Mesenteric fat pad (tissue), 1 donor: Measurements from ENCODE around the gene COX14. TPM values are rescaled to one million over a fixed set of nuclear protein-coding genes. Genes with fewer than 3 reads are reported as not detected.
"Not testable (repeated sequence)": the region's sequence is repeated elsewhere in the genome, so short reads cannot be mapped to it uniquely, and the experiment has no call there.

Experiments
- DNase-seq: peaks from one replicate; pipeline ENCODE4 v3.0.0-alpha.2; 2020; ENCODE audit warnings: low spot score
- long read RNA-seq: library from polyadenylated mRNA; unstranded; transcript quantifications from one replicate; pipeline ENCODE4 v2.0.0, GENCODE V29; 2020
- total RNA-seq: library from RNA; stranded (reverse); fragmentation: NEBNext Ultra II Directional; extraction: Animal tissue kit (Norgen Biotek cat#: 25700); gene quantifications from one replicate; pipeline ENCODE4 v1.2.1, GENCODE V29; 2021
- donor health status: DM: yes; HTN: yes; CAD: no.

Gene COX14
- total RNA-seq: 92.0 TPM
- long read RNA-seq, transcript COX14-203 (2 exons, 739 nt): major isoform, 13 of 17 reads
- long read RNA-seq, partial matches to known transcripts: 0 of 17 reads
- long read RNA-seq, other reads (novel, unspliced or antisense): 3 of 17 reads

- DNase-seq: peak; percentile 99
Observed at GRCh38 chr12:50111693-50112455, at the start of gene COX14. COX14 (plus strand) TSS chr12:50112236; CDS start chr12:50120044, 7,808 bp downstream.

GRCh38 chr12:50062728-50063460 lies 49.1 kb upstream of the COX14 start:
- DNase-seq: no peak

- no peak for DNase-seq
Observed at GRCh38 chr12:50065726-50066310, 46.2 kb upstream of the COX14 start.

- DNase-seq: no peak
Observed at GRCh38 chr12:50066402-50066801, 45.6 kb upstream of the COX14 start.

DNA sequence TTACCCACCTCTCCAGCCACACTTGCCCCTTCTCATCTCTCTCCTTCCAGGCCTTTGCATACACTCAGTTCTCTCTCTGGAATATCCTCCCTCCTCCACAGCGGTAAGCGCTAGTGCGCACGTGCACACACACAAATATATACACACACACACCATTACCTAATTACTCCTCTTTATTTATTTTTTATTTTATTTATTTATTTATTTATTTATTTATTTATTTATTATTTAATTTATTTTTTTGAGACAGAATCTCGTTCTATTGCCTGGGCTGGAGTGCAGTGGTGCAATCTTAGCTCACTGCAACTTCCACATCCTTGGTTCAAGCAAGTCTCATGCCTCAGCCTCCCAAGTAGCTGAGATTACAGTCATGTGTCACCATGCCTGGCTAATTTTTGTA lies 43.0 kb upstream of the COX14 start:
- no peak for DNase-seq

DNA sequence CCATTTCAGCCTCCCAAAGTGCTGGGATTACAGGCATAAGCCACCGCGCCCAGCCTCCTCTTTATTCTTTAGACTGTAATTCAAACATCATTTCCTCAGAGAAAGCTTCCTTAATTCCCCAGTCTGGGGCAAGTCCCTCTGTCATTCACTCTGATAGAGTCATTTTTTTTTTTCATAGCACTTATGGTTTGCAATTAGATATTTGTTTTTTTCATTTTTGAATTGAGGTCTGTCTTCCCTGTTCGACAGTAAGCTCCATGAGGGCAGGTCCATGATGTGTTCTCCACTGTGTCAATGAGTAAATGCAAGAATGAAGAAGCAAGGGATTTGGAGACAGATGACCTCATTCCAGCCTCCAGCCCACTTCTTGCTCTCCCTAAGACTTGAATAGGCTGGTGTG lies 42.5 kb upstream of the COX14 start:
- no peak for DNase-seq

DNA sequence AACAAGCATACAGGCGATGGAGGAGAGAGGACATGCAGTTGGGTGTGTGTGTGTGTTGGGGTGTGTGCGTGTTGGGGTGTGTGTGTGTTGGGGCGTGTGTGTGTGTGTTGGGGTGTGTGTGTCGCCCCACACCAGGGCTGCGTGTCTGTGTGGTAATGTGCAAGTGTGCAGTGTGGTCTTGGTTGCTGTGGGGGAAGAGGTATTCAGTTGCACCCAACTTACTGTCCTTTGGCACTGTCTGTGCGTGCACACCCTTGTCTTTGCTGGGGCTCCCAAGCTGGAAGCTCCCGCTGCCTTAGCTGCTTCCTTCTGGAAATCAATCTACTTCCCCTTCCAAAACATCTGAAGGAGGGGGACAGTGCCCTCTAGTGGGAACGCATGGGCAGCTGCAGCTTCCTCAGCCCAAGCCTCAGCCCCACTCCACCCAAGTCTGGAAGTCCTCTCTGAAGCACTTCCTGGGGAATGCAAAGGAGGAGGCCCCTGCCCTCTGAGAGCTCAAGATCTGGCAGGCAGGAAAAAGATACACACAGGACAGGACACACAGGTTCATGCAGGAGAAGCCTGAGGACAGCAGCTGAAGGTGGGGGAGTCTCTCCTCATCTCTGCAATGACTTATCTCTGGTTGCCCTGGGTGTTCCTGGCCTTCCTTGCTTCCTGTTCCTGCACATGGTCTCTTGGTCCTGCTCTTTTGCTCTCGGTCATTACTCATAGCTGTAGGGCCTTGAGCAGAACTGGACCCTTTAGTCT lies 41.5 kb upstream of the COX14 start:
- no peak for DNase-seq

DNA sequence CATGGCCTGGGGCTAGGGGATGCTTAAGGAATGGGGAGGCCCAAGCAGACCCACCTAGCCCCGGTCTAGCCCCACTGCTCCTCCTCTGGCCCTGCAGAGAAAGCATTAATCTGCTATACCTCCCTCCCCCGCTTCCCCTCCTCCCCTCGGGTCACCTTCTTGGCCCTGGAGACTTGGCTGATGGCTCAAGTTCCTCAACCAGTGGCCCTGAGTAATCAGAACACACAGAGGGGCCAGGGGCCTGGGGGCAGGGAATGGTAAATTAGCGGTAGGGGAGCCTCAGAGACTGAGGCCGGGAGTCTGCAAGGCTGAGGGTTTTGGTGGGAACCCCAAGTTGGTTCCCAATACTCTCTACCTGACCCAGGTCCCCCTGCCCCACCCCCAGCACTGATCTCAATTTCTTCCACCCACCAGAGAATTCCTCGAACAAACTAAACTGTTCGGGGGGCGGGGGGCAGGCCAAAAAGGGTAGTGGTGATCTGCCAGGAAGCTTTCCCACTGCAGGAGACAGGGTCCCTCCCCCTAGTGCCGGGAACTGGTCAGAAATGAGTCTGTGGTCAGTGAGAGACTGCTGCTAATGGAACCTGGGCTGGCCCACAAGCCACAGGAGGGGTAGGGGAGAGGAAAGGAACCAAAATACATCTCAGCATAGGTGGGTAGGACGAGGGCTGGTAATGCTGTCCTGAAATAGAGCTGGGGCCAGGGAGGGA lies 39.7 kb upstream of the COX14 start:
- no peak for DNase-seq

DNA sequence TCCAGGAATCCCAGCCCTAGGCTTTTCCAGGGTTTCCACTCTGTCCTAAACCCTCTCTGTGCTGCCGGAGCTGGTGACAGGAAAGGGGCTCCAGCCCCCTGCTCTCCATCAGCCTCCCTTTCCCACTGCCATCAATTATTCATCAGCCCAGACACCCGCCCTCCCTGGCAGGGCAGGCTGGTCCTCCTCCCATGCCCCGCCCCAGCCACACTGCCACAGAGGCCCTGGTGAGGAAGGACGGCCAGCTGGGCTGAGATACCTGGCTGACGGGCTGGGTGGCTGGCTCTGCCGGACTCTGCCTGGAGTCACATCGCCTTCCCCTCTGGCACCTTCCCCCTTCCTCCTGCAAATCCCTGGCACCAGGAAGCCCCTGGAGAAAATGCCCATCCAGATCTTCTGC lies 38.8 kb upstream of the COX14 start:
- no peak for DNase-seq

DNA sequence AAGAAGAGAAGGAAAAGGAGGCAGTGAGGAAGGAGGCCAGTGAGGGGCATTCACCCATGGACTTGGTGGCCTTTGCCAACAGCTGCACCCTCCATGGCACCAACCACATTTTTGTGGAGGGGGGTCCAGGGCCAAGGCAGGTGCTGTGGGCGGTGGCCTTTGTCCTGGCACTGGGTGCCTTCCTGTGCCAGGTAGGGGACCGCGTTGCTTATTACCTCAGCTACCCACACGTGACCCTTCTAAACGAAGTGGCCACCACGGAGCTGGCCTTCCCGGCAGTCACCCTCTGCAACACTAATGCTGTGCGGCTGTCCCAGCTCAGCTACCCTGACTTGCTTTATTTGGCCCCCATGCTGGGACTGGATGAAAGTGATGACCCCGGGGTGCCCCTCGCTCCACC lies 38.3 kb upstream of the COX14 start:
- no peak for DNase-seq

DNA sequence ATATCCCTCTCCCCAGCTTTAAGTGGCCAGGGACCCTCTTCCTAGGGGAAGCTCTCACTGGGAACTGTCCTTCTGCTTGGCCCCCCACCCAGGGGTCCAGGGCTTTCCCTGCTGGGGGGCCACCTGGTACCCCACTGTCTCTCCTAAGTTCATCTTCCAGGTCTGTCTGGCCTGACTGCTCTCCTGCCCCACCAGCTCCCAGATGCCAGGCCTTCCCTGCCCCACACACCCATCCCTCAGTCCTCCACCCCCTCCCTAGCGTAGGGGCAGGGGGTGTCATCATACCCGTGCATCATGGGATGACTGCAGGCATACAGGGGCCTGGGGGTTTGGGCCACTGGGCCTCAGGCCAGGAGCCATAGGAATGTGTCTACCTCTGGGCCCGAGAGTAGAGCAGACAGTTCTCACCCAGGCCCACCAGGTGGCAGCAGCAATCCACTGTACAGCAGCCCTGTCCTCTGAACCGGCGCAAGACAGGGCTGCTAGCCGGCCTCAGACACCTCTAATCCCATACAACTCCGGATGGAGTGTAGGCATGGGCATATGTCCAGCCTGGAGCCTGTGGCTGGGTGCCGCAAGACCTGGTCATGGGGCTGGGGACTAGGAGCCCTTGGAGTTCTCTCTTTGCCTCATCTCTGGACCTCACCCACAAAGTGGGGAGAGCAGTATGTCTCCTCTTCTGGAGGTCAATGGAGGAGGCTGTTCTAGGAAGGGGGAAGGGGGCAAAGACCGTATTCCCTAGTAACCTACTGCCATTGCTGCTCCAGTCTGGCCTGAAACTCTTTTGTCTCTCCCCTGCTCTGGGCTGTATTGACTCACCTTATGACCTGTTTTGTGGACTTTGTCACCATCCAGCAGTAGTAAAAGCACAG lies 36.9 kb upstream of the COX14 start:
- peak; percentile 93 for DNase-seq

DNA sequence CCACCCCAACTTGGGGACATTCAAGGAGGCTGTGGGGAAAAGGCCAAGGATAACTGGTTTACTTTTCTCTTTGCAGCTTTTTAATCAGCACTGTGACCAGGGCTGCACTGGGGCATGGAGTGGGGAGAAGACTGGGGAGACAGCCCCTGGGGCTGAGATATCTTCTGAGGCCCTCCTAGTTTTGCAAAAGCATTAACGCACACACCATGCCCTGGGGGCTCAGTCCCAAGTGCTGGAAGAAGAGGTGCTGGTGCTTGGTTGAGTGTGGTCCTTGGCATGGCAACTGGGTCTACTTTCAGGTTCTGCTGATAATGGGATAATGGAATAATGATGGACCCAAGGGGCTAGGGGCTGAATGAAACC lies 36.2 kb upstream of the COX14 start:
- DNase-seq: no peak

GRCh38 chr12:50077099-50077498 lies 34.9 kb upstream of the COX14 start:
- no peak for DNase-seq

DNA sequence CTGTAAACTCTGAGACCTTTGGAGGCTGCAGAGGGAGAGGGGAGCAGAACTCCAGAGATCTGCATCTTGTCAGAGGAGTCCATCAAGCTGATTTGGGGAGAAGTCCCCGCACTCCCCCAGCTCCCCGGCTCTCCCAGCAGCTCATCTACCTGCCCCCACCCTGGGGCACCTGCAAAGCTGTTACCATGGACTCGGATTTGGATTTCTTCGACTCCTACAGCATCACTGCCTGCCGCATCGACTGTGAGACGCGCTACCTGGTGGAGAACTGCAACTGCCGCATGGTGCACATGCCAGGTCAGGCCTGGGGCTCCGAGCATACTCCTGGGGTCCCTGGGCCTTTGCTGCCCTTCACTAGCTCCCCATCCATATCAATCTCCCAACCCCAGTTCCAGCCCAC lies 33.8 kb upstream of the COX14 start:
- no peak for DNase-seq

- DNase-seq: no peak
Observed at GRCh38 chr12:50079771-50080170, 32.3 kb upstream of the COX14 start.

DNA sequence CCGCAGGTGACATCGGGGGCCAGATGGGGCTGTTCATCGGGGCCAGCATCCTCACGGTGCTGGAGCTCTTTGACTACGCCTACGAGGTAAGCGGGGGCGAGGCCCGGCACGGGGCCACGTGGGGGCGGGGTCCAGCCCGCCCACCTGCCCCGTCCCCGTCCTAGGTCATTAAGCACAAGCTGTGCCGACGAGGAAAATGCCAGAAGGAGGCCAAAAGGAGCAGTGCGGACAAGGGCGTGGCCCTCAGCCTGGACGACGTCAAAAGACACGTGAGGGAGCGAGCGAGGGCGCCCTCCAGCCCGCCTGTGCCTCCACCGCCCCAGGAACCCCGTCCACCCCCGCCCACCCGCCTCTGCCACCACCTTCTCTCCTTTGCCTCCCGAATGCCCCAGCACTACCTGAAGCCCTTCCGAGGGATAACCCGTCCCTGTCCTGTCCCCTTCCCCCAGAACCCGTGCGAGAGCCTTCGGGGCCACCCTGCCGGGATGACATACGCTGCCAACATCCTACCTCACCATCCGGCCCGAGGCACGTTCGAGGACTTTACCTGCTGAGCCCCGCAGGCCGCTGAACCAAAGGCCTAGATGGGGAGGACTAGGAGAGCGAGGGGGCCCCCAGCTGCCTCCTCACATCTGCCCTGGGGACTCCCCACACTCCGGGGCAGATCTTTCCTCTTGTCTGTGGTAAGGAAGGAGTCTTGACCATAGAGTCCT lies 30.8 kb upstream of the COX14 start:
- DNase-seq: no peak

- DNase-seq: no peak
Observed at GRCh38 chr12:50082644-50083043, 29.4 kb upstream of the COX14 start.

DNA sequence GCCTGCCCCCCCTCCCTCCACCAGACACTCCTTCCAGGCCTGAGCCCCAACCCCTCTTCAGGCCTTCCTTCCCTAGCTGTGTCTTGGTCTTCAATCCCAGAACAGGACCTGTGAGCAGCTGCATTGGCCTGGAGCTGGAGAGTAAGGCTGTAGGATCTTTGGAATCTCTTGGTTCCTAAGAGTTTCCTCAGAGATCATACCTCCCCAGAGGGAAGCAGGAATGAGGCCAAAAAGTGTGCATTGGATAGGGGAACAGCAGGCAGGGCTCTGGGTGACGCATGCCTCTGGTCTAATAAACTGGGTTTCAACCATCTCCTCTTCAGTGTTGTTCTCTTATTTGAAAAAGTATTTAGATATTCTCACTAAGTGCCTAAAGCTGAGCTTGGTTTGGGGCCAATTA lies 28.7 kb upstream of the COX14 start:
- DNase-seq: no peak

- not testable (repeated sequence) for DNase-seq
Observed at GRCh38 chr12:50084409-50084774, 27.6 kb upstream of the COX14 start.
